PFSK-1 (cell line): Measurements from ENCODE around the gene GABRQ.

Experiments used
- POLR2AphosphoS5 ChIP-seq: IDR thresholded peaks from 2 replicates; pipeline ENCODE4 v1.6.1; 2012; ENCODE audit warnings: low read depth, mild to moderate bottlenecking, control low read depth, low read length, moderate library complexity
- TAF1 ChIP-seq: IDR thresholded peaks from 2 replicates; pipeline ENCODE4 v1.6.1; 2012; ENCODE audit warnings: low read length, control low read depth, borderline replicate concordance; ENCODE audit not compliant: insufficient read depth

DNA sequence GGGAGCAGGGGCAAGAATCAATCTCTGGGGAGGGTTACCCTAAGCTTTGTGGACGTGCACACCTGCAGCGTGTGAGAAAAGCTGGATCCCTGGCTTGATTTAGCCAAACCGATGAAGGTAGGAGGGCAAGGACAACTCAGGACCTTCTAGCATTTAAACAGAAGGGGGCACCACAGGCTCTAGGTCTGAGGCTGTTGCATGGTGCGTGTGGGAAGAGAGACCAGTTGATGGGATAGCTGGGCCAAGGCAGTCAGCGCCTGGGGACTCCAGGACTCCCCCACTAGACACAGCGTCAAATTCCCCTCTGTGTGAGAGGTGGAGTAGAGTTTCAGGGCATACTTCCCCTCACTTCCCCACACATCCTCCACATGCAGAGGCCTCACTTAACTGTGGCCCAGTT lies 4.3 kb downstream of the GABRQ start:
- TF ChIP-seq TAF1 = no peak
- no peak for TF ChIP-seq POLR2AphosphoS5
